Effector CD8-positive, alpha-beta T cell (primary cell): ENCODE measurements around the gene CLHC1.

Experiments used
- DNase-seq: peaks from one replicate; lab custom pipeline; 2025; lab: John Stamatoyannopoulos, UW

The CLHC1 gene

GRCh38 chr2:55169915-55170314, 62.2 kb downstream of the CLHC1 start:
- no peak for DNase-seq

GRCh38 chr2:55169359-55169758, 62.7 kb downstream of the CLHC1 start:
- DNase-seq, result no peak

- no peak for DNase-seq
Observed at GRCh38 chr2:55168221-55169154, 63.6 kb downstream of the CLHC1 start.

- DNase-seq, result no peak
Observed at GRCh38 chr2:55165626-55166025, 66.5 kb downstream of the CLHC1 start.

GRCh38 chr2:55164534-55165480, 67.3 kb downstream of the CLHC1 start:
- DNase-seq, result no peak

GRCh38 chr2:55163941-55164390, 68.1 kb downstream of the CLHC1 start:
- DNase-seq, result no peak

- no peak for DNase-seq
Observed at GRCh38 chr2:55163274-55163721, 68.8 kb downstream of the CLHC1 start.

GRCh38 chr2:55162284-55163006, 69.6 kb downstream of the CLHC1 start:
- DNase-seq, result no peak

- DNase-seq, result no peak
Observed at GRCh38 chr2:55161295-55162210, 70.5 kb downstream of the CLHC1 start.

- DNase-seq, result no peak
Observed at GRCh38 chr2:55160422-55160821, 71.7 kb downstream of the CLHC1 start.

- no peak for DNase-seq
Observed at GRCh38 chr2:55159752-55160151, 72.3 kb downstream of the CLHC1 start.

- DNase-seq, result no peak
Observed at GRCh38 chr2:55159037-55159651, 72.9 kb downstream of the CLHC1 start.

- DNase-seq, result no peak
Observed at GRCh38 chr2:55158111-55158814, 73.8 kb downstream of the CLHC1 start.

GRCh38 chr2:55157474-55157884, 74.6 kb downstream of the CLHC1 start:
- DNase-seq, result no peak

GRCh38 chr2:55156984-55157383, 75.1 kb downstream of the CLHC1 start:
- no peak for DNase-seq

GRCh38 chr2:55156326-55156725, 75.8 kb downstream of the CLHC1 start:
- DNase-seq, result no peak

GRCh38 chr2:55155764-55156281, 76.3 kb downstream of the CLHC1 start:
- DNase-seq, result no peak

- no peak for DNase-seq
Observed at GRCh38 chr2:55155206-55155605, 76.9 kb downstream of the CLHC1 start.

- no peak for DNase-seq
Observed at GRCh38 chr2:55154525-55155030, 77.5 kb downstream of the CLHC1 start.
